HFF-Myc (cell line): ENCODE results near the gene MRGPRG.

ENCODE experiments used
- DNase-seq: peaks from one replicate; pipeline ENCODE4 v3.0.0-alpha.2; 2011; ENCODE audit warnings: low read depth; ENCODE audit errors: extremely low read depth
- H3K4me3 ChIP-seq: replicated peaks from 2 replicates; pipeline ENCODE4 v1.5.1; 2011; ENCODE audit warnings: low read depth, mild to moderate bottlenecking, control low read depth, low read length
- CTCF ChIP-seq: IDR thresholded peaks from 2 replicates; pipeline ENCODE4 v1.5.1; 2012; ENCODE audit warnings: mild to moderate bottlenecking, low read depth, low read length, control low read depth; ENCODE audit errors: missing control alignments

Gene MRGPRG

GRCh38 chr11:3208272-3208671, 10.3 kb downstream of the MRGPRG start:
- H3K4me3 ChIP-seq, result no peak overlapping the region
- DNase-seq, result no peak
- no peak for TF ChIP-seq CTCF

GRCh38 chr11:3207526-3208189, 11.0 kb downstream of the MRGPRG start:
- TF ChIP-seq CTCF, result no peak
- H3K4me3 ChIP-seq, result no peak overlapping the region
- DNase-seq, result no peak

- TF ChIP-seq CTCF, result no peak
- H3K4me3 ChIP-seq, result no peak overlapping the region
- DNase-seq, result no peak
Observed at GRCh38 chr11:3206922-3207204, 11.8 kb downstream of the MRGPRG start.

- TF ChIP-seq CTCF, result no peak
- H3K4me3 ChIP-seq, result no peak overlapping the region
- no peak for DNase-seq
Observed at GRCh38 chr11:3206156-3206921, 12.3 kb downstream of the MRGPRG start.

GRCh38 chr11:3205261-3206155, 13.1 kb downstream of the MRGPRG start:
- no peak overlapping the region for H3K4me3 ChIP-seq
- DNase-seq, result no peak
- TF ChIP-seq CTCF, result no peak

GRCh38 chr11:3204141-3205015, 14.2 kb downstream of the MRGPRG start:
- H3K4me3 ChIP-seq, result no peak overlapping the region
- no peak for TF ChIP-seq CTCF
- no peak for DNase-seq
